GM18858 (cell line): ENCODE data around the gene MAP3K3.

ENCODE experiments used
- ATAC-seq: cut with Tn5 transposase; IDR thresholded peaks from one replicate; pipeline ENCODE4 v1.9.1; 2021; ENCODE audit not compliant: unreplicated experiment

Gene MAP3K3

GRCh38 chr17:63621684-63622573, at the start of gene MAP3K3:
TSS of gene MAP3K3 (plus strand) at chr17:63622417. CDS start at chr17:63622760, 343 bp downstream.
- peak; percentile 84 for ATAC-seq

DNA sequence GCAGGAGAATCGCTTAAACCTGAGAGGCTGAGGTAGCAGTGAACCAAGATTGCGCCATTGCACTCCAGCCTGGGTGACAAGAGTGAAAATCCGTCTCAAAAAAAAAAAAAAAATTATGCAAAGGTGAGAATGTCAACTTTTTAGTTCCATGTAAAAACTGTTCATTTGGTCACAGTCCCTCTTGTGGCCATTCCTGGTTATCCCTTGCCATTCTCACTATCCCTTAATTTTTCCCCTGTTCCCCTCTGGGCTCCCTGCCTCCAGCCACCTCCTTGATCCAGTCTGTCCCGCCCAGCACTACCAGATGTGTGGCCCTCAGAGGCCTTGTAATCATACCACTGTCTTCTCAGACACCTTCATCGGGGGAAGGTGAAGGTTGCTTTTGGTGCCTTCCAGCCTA, 48.6 kb upstream of the MAP3K3 start:
- no peak for ATAC-seq

GRCh38 chr17:63578027-63578768, 44.0 kb upstream of the MAP3K3 start:
- ATAC-seq: no peak

- no peak for ATAC-seq
These were observed 43.5 kb upstream of the MAP3K3 start for GRCh38 chr17:63578769-63579111.

- ATAC-seq: no peak
These were observed 42.6 kb upstream of the MAP3K3 start for GRCh38 chr17:63579633-63580032.

GRCh38 chr17:63587770-63588169, 34.4 kb upstream of the MAP3K3 start:
- no peak for ATAC-seq

GRCh38 chr17:63588797-63589196, 33.4 kb upstream of the MAP3K3 start:
- ATAC-seq: no peak

GRCh38 chr17:63589646-63590045, 32.6 kb upstream of the MAP3K3 start:
- no peak for ATAC-seq

DNA sequence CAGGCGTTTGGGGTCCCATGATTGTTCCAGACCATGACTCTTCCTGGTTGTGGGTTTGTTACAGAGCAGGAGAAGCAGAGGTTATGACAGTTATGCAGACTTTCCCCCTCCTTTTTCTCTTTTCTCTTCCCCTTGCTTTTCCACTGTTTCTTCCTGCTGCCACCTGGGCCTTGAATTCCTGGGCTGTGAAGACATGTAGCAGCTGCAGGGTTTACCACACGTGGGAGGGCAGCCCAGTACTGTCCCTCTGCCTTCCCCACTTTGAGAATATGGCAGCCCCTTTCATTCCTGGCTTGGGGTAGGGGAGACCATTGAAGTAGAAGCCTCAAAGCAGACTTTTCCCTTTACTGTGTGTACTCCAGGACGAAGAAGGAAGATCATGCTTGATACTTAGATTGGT, 29.4 kb upstream of the MAP3K3 start:
- ATAC-seq: no peak

- ATAC-seq: no peak
These were observed 27.1 kb upstream of the MAP3K3 start for GRCh38 chr17:63595132-63595531.

GRCh38 chr17:63596856-63597586, 25.2 kb upstream of the MAP3K3 start:
- no peak for ATAC-seq

- no peak for ATAC-seq
These were observed 23.9 kb upstream of the MAP3K3 start for GRCh38 chr17:63598281-63598680.

DNA sequence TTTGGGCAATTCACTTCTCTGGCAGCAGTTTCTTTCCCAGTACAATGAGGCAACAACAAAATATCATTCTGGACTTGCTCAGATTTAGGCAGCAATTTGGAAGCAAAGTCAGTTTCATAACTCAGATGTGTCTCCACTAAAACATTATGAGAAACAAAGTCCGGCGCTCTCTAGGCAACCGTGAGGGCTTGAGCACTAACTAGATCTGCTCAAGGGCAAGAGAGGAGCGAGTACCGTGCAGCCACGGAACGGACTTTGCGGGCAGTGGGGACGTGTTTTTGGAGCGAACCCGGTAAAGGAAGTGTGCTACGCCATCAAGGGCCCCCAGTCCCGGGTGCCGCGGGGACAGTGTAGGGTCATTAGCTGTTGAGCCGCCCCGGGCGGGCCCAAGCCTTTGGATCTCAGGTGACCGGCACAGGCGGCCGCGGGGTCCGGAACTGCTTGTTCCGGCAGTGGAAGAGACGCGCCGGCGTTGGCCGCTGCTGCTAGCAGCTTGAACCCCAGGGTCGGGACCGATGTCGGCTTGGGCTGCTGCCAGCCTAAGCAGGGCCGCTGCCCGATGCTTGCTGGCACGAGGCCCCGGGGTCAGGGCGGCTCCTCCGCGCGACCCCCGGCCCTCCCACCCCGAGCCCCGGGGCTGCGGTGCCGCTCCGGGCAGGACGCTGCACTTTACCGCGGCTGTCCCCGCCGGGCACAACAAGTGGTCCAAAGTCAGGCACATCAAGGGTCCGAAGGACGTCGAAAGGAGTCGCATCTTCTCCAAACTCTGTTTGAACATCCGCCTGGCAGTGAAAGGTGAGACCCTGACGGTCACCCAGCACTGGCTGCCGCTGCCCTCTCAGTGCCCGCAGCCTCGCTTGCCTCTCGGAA, 21.4 kb upstream of the MAP3K3 start, which contains the start of gene TACO1:
TSS of gene TACO1 (plus strand) at position 327 of the 870 bp plus-strand sequence. CDS start at position 516, 189 bp downstream.
- peak; percentile 56 for ATAC-seq

GRCh38 chr17:63601439-63602371, 20.5 kb upstream of the MAP3K3 start:
- no peak for ATAC-seq

DNA sequence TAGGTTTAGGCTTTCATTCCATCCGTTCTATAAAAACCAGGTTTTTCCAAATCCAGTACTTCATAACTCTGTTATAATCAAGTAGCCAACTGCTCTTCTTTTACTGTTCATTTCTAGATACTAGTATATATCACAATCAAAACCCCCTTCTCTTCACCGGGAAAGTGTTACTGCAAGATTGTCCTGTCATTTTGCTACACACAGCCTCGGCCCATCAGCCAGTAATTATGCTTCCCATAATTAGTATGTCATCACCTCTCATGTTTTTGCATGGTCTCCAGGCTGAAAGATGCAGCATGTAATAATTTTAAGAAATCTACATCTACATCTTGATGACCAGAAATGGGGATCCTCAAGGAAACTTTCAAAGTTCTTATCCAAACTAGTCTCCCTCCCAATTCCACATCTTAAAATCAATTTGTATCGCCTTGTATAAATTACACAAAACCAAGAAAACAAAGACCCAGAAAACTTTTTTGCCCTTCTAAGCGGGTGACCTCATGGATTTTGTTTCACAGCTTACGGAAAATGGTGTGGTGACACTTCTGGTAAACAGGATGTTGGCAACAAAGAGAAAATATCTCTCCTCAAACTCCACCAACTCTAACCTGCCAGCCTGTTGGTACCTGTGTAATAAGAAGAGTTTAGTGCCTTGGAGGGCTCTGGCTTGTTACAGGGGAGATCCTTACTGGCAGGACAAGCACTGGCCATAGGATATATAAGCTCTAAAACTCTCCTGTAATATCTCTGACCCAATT, 12.2 kb upstream of the MAP3K3 start:
- no peak for ATAC-seq

- ATAC-seq: no peak
These were observed 11.4 kb upstream of the MAP3K3 start for GRCh38 chr17:63610854-63611253.

GRCh38 chr17:63611354-63611753, 10.9 kb upstream of the MAP3K3 start:
- ATAC-seq: no peak

DNA sequence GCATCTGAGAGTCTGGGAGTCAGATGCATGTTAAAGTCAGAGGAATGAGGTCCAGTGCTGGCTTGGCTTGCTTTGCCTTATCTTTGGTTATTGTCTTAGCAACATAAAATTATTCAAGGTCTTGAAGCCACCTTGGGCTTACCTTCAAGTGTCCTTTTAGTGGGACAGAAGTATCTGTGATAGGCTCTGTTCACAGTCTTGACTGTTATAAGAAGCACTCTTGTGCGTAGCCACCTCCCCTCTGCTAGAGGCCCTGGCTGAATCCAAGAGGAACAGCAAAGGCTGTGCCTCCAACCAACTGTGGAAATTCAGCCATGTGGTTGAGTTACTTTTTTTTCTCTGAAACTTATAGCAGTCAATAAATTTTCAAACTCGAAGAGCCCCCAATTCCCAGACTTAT, 8.6 kb upstream of the MAP3K3 start:
- ATAC-seq: no peak

GRCh38 chr17:63621229-63621683, 961 bp upstream of the MAP3K3 start:
- no peak for ATAC-seq
